Caki2 (cell line): ENCODE data around the gene ATP6V0D1. TPM values are rescaled to one million over a fixed set of nuclear protein-coding genes. Genes with fewer than 3 reads are reported as not detected.

Experiments used
- DNase-seq: peaks from one replicate; pipeline ENCODE4 v3.0.0-alpha.2; 2015; ENCODE audit warnings: low read depth
- in situ Hi-C: cut with HindIII; loops from 2 replicates; pipeline ENCODE4 v1.10.0; 2016; ENCODE audit warnings: low sequenced_read_pairs, low pct_unique_long_range_greater_than_20kb, mixed read lengths
- total RNA-seq: library from RNA; depleted of rRNA; stranded (reverse); fragments of >200 nt; shearing (Covaris generic); gene quantifications from 2 replicates; pipeline ENCODE4 v1.2.3, GENCODE V29; 2014; ENCODE audit warnings: low replicate concordance

Gene ATP6V0D1
- total RNA-seq, 1 experiment from 2014 or later = 39.7 TPM

- no peak for DNase-seq
- in situ Hi-C loops = no loop called here
These were observed 10.6 kb downstream of the ATP6V0D1 start for GRCh38 chr16:67470359-67470758.

DNA sequence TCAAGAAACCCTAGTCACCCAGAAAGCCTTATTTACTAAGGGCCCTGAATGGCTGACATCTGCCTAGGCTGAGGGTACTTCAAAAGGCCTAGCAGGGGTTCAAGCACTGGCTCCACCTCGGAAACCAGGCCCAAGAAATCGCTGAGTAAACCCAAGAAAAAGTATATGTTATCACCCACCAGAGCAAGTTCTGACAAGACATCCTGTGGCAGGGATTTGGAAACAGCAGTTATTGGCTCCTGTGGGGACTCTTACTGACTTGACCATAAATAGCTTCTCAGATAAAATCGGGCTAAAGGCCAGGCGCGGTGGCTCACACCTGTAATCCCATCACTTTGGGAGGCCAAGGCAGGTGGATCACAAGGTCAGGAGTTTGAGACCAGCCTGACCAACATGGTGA is 12.2 kb downstream of the ATP6V0D1 start:
- DNase-seq = no peak
- in situ Hi-C loops = no loop called here

GRCh38 chr16:67466581-67466980 is 14.4 kb downstream of the ATP6V0D1 start:
- DNase-seq = peak; percentile 31
- in situ Hi-C loops = no loop called here

- no peak for DNase-seq
- in situ Hi-C loops = no loop called here
These were observed 16.4 kb downstream of the ATP6V0D1 start for GRCh38 chr16:67464565-67464964.

DNA sequence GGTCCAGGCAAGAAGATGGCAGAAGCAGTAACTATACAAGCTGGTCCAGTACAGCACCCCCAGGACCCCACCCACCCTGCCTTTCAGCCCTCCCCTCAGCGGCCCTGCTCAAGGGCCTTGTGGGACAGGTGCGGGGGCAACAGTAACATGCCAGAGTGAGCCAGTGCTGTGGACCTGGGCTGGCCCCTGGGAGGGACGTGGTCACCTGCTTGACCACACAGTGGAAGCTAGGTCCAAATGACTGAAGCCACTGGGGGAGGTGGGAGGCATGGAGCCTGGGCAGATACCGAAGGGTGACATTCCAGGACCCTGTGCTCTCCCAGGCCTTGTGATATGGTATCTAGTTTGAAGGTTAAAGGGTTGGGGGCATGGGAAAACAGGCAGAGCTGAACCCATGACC is 17.3 kb downstream of the ATP6V0D1 start:
- no peak for DNase-seq
- in situ Hi-C loops = no loop called here

- in situ Hi-C loops = no loop called here
- DNase-seq = no peak
These were observed 17.9 kb downstream of the ATP6V0D1 start for GRCh38 chr16:67463059-67463458.

DNA sequence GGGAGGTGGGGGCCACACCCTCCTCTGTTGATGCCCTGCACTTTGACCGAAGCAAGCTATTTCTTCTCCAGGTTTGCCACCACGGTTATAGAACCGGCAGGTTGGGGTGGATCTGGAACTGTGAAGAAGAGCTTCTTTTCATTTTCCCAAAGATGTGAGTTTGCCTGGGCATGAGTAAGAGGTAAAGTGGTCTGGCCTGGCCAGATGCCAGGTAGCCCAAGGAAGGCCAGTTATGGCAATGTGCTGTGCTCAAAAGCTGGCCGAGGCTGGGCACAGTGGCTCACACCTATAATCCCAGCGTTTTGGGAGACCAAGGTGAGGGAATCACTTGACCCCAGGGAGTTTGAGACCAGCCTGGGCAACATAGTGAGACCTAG is 18.7 kb downstream of the ATP6V0D1 start:
- no peak for DNase-seq
- in situ Hi-C loops = no loop called here

DNA sequence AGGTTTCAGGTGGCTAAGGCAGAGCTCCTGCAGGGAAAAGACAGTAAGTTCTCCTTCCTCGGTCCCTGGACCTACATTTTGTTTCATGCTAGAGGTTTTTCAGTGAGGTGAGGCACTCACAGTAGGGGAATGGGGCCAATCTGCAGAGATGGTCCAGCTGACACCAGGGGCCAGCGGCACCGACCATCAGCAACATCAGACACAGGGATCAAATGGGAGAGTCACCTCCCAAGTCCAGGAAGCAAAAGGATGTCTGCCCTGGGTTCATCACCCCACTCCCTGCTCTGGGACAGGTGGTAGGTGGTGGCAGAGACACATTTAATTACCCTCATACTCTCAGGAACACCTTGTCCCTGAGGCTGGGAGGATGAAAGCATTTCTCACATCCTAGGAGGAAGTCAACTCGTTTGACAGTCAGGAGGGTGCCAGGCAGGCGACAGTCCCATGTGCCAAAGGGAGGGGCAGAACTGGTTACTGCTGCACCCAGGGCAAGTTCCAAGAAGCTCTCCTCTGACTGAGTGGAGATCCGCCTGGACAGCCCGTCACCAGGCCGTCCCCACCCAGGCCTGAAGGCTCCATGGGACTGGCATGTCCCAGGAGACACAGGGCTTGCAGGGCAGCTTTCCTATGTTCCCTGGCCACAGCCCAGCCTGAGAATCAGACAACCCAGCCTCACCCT is 19.2 kb downstream of the ATP6V0D1 start:
- no peak for DNase-seq
- in situ Hi-C loops = no loop called here

DNA sequence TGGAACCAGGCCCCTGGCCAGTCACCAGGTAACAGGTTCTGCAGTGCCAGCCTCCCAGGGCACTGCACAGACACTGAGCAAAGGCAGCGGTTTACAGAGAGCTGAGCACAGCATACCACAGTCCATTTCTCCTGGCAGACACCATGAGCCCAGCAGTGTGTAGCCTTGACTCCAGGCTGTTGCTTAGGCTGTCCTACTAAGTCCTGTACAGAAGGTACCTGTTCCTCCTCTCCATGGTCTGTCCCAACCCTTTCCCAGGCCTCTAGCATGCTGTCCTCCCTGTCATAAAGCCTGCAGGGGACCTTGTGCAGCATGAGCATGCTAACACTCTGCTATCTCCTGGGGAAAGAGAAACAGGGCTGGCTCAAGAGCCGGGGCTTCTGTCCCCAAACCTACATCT is 20.0 kb downstream of the ATP6V0D1 start:
- DNase-seq = no peak
- in situ Hi-C loops = no loop called here

- in situ Hi-C loops = no loop called here
- DNase-seq = no peak
These were observed 20.8 kb downstream of the ATP6V0D1 start for GRCh38 chr16:67460168-67460567.

- in situ Hi-C loops = no loop called here
- DNase-seq = no peak
These were observed 21.2 kb downstream of the ATP6V0D1 start for GRCh38 chr16:67459861-67460150.

GRCh38 chr16:67459066-67459860 is 21.7 kb downstream of the ATP6V0D1 start:
- in situ Hi-C loops = no loop called here
- no peak for DNase-seq

GRCh38 chr16:67458121-67458641 is 22.8 kb downstream of the ATP6V0D1 start:
- in situ Hi-C loops = no loop called here
- DNase-seq = no peak

DNA sequence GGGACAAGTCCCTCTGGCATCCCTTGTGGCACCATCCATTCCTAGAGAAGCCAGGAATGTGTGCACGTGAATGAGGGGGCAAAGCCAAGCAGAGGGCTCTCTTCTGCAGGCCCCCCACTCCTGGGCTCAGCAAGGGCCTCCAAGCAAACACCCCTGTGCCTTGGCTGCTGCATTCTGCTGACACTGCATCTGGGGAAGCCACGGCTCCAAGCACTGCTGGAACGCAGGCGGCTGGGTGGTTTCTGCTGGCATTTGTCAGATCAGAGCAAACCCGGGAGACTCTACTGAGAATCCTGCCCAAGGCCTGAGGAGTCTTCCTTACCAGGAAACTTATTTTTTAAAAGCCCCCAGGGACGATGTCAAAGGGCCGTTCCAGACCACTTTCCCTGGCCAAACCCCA is 23.3 kb downstream of the ATP6V0D1 start:
- in situ Hi-C loops = no loop called here
- DNase-seq = no peak

DNA sequence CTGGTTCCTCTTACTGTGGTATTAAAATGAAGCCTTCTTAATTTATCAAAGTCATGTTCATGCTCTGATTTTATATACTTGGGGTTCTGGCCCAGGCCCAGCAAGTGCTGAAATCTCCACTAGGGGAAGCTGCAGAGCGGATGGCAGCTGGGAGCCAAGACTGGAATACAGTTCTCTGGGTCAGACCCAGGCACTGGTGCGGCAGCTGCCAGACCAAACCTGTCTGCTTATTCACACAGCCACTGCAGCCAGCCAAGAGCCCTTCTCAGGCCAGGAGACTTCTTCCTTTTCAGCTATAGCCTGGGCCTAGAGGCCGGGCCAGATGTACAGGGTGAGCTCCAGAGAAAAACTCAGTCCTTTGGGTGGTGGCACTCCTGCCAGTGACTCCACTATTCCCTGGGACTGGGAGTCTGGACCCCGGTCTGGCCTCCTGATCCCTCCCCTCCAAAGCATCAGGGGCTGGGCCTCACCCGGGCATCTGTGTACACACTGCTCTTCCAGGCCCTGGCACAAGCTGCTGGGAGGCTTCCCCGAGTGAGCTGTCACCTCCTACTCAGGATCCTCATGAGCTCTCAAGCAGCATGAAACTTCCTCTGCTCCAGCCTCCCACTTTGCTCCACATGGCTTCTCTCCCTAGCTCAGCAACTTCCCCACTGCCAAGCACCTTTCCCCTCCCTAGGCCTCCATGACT is 24.4 kb downstream of the ATP6V0D1 start:
- in situ Hi-C loops = no loop called here
- no peak for DNase-seq

- DNase-seq = no peak
- in situ Hi-C loops = no loop called here
These were observed 26.1 kb downstream of the ATP6V0D1 start for GRCh38 chr16:67454852-67455251.

GRCh38 chr16:67454104-67454503 is 26.9 kb downstream of the ATP6V0D1 start:
- DNase-seq = no peak
- in situ Hi-C loops = no loop called here

GRCh38 chr16:67451704-67452435 is 29.1 kb downstream of the ATP6V0D1 start:
- in situ Hi-C loops = no loop called here
- no peak for DNase-seq
